Activated gamma-delta T cell treated with anti-CD3 and anti-CD28 coated beads, Interleukin-2, amount 50 U/mL, for 16 hours (primary cell): ENCODE results near the gene RNGTT.

ENCODE experiments used
- DNase-seq: peaks from one replicate; pipeline ENCODE4 v3.0.0-alpha.2; 2020; ENCODE audit warnings: low read depth

The RNGTT gene

DNA sequence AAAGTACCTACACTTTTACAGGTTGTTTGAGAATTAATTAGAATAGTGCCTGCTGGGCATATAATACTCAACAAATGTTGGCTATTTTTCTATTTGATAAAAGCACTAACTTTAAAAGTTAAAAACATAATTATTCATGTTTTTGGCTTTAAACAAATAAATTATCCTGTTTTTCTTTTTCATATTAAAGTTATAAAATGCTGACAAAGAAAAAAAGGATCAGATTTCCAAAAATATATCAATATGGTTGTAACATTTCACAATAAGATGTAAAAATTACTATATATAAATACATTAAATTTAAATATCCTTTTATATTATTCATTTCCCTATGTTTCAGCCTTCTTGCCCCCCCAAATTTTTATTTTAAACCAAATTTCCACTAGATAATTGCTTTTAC is 312.0 kb downstream of the RNGTT start:
- DNase-seq = no peak

DNA sequence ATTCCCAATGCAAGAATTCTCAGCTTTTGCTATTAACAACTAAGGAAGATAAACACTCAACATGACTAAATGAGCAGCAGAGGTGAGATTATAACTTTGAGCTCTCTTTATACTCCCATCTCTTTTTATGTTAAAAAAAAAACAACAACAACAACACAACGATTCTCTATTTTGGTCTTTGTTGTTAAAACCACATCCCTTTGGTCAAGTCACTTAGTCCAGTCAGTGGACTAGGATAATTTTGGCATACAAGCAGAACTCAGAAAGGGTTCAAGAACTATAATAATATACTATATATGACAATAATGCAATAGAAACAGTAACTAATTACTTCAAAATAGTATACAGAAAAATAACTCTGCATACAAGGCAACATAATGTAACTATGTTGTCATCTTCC is 312.4 kb downstream of the RNGTT start:
- DNase-seq = no peak

DNA sequence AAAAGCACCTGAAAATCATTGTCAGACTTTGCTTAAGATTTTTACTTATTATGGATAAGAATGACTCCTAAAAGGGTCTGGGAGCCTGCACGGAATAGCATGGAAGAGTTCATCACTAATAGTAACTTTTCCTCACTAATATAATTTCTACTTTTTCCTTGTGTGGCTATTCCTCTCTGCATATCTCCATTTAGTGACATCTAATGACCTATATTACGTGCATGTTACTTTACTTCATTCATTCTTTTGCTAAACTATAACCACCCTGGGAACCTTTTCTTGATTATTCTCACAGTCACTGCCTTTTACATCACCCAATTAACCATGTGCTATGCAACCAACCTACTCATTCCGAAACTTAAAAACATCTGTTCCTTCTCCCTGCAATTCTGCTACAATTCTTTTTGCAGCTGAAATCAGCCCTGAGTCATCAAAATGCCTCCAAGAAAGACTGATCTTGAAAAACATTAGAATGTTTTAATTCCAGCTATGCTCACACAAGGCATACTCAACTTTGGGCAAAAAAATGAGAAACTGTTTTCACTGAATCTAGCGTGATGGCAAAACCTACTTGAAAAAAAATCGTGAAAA is 313.3 kb downstream of the RNGTT start:
- no peak for DNase-seq

DNA sequence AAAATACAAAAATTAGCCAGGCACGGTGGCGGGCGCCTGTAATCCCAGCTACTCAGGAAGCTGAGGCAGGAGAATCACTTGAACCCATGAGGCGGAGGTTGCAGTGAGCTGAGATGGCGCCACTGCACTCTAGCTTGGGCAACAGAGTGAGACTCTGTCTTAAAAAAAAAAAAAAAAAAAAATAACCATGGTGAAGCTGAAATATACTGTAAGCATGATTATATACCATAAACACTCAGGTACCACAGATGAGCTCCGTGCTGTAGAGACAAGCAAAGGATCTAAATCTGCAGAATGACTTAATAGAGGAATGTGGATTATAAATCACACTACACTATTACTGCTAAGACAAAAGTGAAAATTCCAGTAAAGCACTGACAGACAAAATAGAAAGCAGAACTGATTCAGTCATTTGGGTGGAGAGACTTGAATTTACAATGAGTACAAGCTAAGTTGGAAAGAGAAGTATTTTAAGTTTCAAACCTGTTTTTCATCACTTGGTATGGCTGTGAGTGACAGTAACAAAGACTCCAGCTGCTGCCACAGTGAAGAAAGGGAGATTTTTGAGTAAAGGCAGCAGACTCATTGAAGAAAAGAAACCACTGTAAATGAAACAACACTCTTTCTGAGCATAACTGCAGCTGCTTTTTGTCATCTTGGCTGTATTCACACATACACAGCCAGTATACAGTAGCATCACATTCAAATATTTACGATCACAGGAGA is 322.1 kb downstream of the RNGTT start:
- no peak for DNase-seq

DNA sequence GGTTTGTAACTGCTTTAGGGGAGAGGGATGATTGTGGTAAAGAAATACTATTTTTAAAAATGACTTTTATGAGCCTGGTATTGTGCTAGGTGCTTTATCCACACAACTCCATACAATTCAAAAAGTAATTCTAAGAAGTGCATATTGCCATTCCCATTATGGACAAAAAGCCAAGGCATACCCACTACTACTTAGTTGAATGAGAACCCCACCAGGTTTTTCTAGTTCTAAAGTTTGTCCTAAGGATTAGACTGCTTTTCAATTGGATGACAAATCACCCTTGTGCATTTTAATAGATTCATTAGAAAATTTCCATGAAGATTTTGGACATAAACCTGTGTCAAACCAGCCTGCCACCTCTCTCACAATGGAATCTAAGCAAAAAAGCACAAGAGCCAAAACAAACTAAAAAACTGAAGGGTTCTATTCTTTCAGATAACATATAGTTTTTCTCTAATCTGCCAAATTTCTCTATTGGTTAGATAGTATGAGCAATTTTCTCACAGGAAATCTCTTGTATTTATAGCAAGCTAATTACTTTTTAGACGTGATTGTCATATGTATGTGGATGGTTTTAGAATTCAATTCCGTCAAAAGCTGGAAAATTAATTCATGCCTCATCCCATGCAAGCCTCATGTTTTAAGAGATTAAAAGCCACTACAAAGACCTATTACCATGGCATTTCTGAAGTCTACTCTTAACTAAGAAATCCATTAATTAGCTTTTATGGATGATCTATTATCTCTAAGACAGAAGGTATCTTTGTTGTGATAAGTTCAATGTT is 325.5 kb downstream of the RNGTT start:
- no peak for DNase-seq

DNA sequence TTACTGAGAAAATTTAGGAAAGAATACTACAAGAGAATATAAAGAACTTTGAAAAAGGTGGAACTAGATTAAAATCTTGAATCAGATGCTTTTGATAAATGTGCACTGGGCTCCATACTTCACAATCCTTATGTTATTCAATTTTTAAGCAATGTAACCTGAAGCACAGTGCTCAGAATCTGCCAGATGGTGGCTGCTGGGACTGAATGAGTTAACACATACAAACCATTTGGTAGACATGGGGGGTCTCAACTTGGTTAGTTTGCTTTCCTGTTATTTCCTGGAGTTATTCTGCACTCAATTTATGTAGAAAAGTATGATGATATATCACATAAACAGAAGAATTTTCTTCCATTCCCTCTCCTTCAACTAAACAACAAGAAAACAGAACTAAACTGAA is 326.5 kb downstream of the RNGTT start:
- no peak for DNase-seq

DNA sequence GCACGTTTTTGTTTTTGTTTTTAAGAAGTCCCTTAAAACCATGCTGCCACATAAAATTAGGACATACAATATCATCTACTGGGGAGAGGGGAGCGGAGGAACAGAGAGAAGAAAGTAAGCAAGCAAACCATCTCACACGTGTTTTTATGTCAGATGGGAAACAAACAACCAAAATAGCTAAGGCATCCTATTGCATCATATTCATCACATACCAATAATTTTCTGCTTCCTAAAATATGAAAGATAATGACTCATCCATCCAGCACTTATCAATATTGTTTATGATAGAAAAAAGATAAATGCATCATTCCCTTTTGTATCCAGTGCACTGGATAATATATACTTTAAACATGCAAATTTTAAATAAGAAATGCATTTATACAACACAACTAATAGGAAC is 329.6 kb downstream of the RNGTT start:
- no peak for DNase-seq

DNA sequence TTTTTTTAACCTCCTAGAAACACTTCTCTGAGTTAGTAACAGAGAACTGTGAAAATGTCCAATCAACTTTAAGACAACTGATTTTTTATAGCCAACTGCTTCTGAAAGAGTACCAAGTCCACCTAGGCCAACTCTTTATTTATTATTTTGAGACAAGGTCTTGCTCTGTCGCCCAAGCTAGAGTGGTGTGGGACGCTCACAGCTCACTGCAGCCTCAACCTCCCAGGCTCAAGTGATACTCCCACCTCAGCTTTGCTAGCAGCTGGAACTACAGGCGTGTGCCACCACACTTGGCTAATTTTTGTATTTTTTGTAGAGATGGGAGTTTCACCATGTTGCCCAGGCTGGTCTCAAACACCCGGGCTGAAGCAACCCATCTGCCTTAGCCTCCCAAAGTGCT is 331.6 kb downstream of the RNGTT start:
- no peak for DNase-seq

DNA sequence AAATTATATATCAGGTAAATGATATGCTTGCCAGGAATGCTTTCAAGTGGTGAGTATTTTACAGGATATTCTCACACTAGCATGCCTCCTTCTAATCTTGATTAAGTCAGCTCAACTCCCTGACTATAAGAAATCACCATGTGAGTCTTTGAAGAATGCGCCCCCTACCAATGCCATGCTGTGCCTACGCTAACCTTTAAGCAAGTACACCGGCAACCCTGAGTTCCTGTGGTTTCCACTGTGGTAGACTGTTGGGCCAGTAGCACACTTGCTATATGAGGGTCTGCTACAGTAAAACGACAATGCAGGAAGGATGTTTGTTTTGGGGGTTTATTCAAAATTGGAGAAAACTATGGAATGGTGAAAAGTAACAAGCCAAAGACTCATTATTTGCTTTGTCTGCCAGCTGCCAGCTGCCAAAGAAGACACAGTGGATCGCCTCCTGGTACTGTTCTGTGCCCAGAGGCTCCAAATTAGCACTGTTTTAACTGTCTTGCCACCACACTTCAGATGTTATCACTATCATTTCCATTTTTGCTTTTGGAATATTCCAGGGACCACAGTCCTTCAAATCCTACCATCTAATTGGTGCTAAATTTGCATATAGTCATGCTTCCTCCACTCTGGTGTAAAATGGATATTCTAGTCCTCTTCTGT is 333.5 kb downstream of the RNGTT start:
- DNase-seq = no peak

DNA sequence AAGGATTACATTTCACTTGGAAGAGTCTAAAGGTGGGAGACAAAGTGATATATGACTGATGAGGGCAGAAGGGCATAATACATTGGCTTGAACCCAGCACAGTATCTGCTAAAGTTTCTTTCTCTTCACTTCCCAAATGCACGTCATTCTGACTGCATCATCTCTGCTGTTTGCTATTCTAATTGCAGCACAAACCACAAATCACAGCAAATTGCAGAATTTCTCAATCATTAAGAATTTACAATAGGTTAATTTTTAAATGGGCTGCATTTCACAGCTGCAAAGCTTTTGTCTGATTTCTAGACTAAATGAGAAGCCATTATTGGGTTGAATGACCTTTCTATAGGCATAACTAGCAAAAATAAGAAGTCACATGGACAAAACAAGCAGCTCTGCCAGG is 337.0 kb downstream of the RNGTT start:
- no peak for DNase-seq

DNA sequence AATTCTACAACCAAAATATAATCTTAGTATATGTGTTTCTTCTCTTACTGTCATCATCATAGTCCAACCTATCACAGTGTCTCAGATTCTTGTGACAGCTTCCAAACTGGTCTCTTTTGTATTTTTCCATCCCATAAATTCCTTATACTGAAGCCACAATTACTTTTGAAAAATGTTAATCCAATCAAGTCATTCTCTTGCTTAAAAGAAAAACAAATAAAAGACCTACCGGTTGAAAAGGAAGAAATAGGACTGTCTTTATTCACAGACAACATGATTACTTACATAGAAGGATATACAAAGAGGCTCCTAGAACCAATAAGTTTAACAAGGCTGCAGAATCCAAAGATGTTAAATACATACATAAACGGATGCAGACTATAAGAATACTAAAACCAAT is 339.9 kb downstream of the RNGTT start:
- no peak for DNase-seq

DNA sequence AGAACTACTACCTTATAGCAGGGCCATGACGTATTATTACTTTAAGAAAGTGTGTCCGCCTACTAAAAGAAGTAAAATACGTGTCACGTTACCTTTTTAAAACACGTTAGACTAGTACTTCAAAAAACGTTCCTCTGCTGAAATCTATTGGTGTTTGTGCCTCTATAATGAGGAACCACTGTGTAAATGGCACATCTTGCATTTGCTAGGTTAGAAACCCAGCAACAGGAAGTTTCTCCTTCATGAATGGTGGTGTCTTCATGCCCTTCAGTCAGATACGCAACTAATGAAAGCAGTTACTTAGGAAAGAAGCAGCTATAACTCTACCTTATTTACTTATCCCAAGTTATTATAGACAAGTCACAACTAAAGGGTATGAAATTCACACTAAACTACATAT is 343.5 kb downstream of the RNGTT start:
- DNase-seq = no peak

DNA sequence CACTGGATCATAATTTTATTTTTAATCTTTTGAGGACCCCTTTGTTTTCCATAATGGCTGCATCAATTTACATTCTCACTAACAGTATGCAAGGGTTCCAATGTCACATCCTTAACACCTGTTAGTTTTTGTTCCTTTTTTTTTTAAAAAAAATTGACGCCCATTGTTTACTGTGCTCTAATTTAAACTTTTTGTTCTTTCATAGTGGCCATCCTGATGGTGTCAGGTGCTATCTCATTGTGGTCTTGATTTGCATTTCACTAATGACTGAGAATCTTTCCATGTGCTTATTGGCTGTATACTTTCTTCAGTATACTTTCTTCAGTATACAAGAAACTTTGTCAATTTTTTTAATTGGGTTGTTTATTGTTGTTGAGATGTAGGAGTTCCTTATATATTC is 347.0 kb downstream of the RNGTT start:
- DNase-seq = no peak

DNA sequence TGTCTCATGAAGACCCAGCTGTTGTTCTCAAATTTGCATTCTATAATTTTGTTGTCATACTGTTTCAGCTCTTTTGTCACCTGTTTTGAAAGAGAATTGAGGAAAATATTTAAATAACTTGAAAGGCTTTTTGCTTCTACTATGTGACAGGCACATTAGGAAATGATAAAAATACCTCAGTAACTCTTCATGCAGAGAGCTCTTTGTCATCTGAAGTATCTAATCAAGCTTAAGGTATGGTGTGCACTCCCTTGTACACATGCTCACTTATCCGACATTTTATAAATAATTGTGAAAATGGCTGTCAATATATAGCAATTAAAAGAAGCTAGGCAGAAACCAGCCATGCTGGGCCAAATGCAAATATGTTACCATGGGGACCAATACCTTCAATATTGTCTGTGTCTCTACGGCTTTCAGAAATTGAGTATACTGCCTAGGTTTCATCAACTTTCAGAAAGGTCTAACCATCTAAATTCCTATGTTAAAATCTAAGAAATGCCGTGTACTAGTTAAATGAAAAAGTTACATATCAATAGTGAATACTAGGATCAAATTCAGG is 349.0 kb downstream of the RNGTT start:
- DNase-seq = no peak

DNA sequence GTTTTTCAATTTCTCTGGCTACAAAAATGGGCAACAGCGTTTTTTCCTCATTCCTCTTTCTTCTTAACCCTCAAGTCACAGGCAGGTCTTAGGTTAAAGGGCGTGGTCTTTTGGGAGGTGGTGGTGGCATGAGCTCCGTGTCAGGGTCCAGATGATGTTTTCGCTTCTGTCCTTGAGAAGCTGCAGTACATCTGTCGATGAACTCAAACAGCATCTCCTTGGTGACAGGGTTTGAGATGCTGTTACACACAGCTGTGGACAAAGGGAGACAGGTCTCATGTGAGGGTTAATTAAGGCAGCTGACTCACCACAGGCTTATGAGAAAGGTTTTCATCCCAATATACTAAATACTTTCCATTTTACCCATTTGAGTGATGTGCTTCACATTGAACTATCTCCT is 350.8 kb downstream of the RNGTT start:
- DNase-seq = no peak

DNA sequence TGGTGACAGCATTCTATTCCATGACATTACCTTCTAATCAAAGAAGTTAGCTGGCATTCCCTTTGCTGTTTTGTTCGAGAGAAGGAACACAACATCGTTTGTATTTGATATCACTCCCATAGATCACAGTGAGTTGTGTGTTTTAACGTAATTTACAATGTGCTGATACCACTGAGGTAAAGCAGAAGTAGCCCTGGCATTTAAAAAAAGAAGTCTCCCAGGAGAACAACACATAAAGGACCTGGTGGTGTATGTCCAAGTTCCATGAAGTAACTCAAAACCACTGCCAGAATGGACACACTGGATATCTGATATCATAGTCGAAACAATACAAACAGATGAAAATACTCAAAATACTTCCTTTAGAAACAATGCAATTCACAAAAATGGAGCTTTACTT is 351.7 kb downstream of the RNGTT start:
- DNase-seq = no peak

DNA sequence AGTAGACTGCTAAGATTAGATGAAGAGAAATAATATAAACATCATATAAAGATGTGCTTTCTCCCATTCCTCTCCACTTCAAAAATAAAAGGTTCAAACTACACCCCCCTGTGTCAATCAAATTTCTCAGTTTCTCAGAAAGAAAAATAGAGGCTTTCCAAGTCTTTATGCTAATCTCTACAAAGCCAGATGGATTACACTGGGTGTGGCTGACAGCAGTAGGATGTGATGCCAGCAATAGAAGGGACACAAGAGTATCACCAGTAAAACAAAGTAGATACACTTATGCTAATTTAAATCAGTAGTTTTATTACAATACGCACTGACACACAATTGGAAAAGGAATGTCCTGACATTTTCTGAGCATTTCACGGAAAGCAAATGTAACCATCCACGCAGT is 353.4 kb downstream of the RNGTT start:
- DNase-seq = no peak

DNA sequence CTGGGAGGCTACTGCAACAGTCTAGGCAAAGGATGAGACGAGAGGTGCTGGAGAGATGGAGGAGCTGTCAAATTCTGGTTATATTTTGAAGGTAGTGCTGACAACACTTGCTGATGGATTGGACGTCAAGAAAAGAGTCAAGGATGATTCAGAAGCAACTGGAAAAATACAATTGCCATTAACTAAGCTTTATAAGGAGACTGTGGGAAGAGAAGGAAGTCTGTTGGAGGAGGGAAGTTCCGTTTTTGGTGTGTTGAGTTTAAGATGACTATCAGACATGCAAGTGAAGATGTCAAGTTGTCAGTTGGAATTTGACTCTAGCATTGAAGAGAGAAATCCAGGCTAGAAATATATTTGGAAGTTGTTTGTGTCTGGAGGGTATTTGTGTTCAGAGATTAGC is 358.1 kb downstream of the RNGTT start:
- DNase-seq = no peak

DNA sequence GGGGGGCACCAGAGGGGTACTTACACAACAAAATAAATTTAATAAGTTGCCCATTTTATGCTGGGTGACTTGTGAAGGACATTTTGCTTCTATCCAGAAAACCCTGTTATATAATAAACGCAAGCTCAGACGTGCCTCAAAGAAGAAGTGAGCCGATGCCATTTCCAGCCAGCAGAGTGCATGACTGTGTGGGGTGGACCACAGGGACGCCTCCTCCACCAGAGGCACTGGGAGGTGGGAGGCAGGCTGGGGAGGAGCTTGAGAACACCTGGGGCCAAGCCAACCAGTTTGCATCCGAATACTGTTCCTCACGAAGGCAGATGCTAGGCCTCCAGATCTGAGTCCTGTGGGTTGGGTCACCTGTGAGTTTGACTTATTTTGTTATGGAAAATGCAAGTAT is 363.8 kb downstream of the RNGTT start:
- DNase-seq = no peak

DNA sequence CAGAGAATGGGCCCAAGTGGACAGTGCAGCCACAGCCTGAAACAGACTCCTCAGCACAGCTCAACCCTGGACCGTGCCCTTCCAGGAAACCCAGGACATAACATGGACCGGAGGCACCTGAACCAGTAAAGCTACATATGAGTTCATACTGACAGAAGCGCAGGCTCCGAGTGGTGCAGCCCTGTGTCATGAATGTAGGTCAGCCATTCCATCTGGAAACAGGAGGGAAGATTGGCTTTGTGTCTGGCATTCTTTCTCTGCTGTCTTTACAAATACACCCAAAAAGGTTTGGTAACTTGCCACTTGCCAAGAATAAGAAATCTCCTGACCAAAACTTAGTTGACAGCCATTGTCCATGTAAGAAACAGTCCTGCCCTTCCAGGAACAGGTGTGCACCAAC is 366.6 kb downstream of the RNGTT start:
- DNase-seq = no peak

DNA sequence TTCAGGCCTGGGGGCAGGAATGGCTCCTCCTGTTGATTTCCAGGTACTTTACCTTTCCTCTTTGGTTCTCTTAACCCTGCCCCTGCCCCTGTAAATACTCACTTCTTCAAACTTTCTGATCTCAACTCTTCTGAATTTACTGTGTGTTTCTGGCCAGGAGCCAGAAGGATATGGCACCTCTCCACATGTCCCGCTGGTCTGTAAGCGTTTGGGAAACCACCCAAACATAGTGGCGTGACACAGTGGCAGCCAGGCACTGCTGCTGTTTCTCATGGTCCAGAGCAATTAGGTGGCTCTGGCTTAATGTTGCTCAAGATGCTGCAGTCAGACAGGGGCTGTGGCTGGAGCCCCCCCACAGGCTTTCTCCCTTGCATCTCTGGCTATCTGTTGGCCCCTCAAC is 374.5 kb downstream of the RNGTT start:
- no peak for DNase-seq

DNA sequence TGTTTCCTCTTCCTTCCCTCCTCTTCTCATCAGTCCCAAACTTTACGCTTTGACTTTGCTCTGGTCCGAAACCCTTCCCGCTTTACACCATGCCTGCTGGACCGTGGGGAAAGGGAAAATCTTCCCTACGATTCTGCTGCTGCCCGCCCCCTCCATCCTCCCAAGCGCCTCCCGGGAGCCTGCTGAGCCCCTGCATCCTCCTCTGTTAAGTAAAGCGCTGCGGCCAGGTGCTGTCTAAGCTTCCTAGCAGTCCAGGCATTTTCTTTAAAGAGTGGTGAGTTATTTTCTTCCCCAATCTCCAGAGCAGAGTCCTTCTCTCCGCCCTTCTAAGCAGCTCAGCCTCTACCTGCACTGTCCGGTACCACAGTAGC is 376.3 kb downstream of the RNGTT start:
- no peak for DNase-seq
